Measurements from ENCODE around the gene FFAR3. TPM values are rescaled to one million over a fixed set of nuclear protein-coding genes. Genes with fewer than 3 reads are reported as not detected.
"Not testable (repeated sequence)": the region's sequence is repeated elsewhere in the genome, so short reads cannot be mapped to it uniquely, and the experiment has no call there.

FFAR3 gene
- total RNA-seq, 1 donor: 0.73 TPM

- H3K9me3 ChIP-seq (ENCODE audit: low read depth, low read length): peaks cover 6% of the 10 kb centered on the region
- H3K4me3 ChIP-seq (ENCODE audit: low read length): no peak within 1 kb of the TSS
- H3K27me3 ChIP-seq (ENCODE audit: insufficient read depth, low read length): peaks cover 5% of the 10 kb centered on the region
- H3K4me1 ChIP-seq (ENCODE audit: insufficient read depth, low read length): no peaks in the 10 kb centered on the region
These were observed 12.5 kb downstream of the FFAR3 start, which contains the start of gene GPR42 for GRCh38 chr19:35370722-35371121. GPR42 (plus strand) TSS chr19:35371068; CDS start chr19:35371360, 292 bp downstream.

GRCh38 chr19:35373492-35373891 is 15.2 kb downstream of the FFAR3 start:
- Histone ChIP-seq H3K4me3 (ENCODE audit: low read length) (no peak overlapping the region), H3K27me3 (ENCODE audit: insufficient read depth, low read length) (peaks cover 3% of the 10 kb centered on the region), H3K4me1 (ENCODE audit: insufficient read depth, low read length) (no peaks in the 10 kb centered on the region), H3K9me3 (ENCODE audit: low read depth, low read length) (peaks cover 6% of the 10 kb centered on the region)

- not testable (repeated sequence) for H3K9me3 ChIP-seq (ENCODE audit: low read depth, low read length); H3K4me3 ChIP-seq (ENCODE audit: low read length); H3K27me3 ChIP-seq (ENCODE audit: insufficient read depth, low read length); H3K4me1 ChIP-seq (ENCODE audit: insufficient read depth, low read length)
These were observed 15.8 kb downstream of the FFAR3 start for GRCh38 chr19:35374031-35374430.

GRCh38 chr19:35375505-35376307 is 17.4 kb downstream of the FFAR3 start:
- H3K4me3 ChIP-seq (ENCODE audit: low read length): no peak overlapping the region
- H3K27me3 ChIP-seq (ENCODE audit: insufficient read depth, low read length): no peaks in the 10 kb centered on the region
- H3K9me3 ChIP-seq (ENCODE audit: low read depth, low read length): no peaks in the 10 kb centered on the region
- H3K4me1 ChIP-seq (ENCODE audit: insufficient read depth, low read length): no peaks in the 10 kb centered on the region

- no peaks in the 10 kb centered on the region for H3K9me3 ChIP-seq (ENCODE audit: low read depth, low read length)
- no peak overlapping the region for H3K4me3 ChIP-seq (ENCODE audit: low read length)
- no peaks in the 10 kb centered on the region for H3K4me1 ChIP-seq (ENCODE audit: insufficient read depth, low read length)
- no peaks in the 10 kb centered on the region for H3K27me3 ChIP-seq (ENCODE audit: insufficient read depth, low read length)
These were observed 19.4 kb downstream of the FFAR3 start for GRCh38 chr19:35377656-35378055.

GRCh38 chr19:35378356-35378755 is 20.1 kb downstream of the FFAR3 start:
- H3K4me3 ChIP-seq (ENCODE audit: low read length): no peak overlapping the region
- H3K4me1 ChIP-seq (ENCODE audit: insufficient read depth, low read length): no peaks in the 10 kb centered on the region
- H3K27me3 ChIP-seq (ENCODE audit: insufficient read depth, low read length): no peaks in the 10 kb centered on the region
- no peaks in the 10 kb centered on the region for H3K9me3 ChIP-seq (ENCODE audit: low read depth, low read length)

GRCh38 chr19:35379545-35379944 is 21.3 kb downstream of the FFAR3 start:
- H3K4me3 ChIP-seq (ENCODE audit: low read length); H3K27me3 ChIP-seq (ENCODE audit: insufficient read depth, low read length); H3K4me1 ChIP-seq (ENCODE audit: insufficient read depth, low read length); H3K9me3 ChIP-seq (ENCODE audit: low read depth, low read length): not testable (repeated sequence)

GRCh38 chr19:35379992-35380391 is 21.7 kb downstream of the FFAR3 start:
- no peaks in the 10 kb centered on the region for H3K4me1 ChIP-seq (ENCODE audit: insufficient read depth, low read length)
- no peak overlapping the region for H3K4me3 ChIP-seq (ENCODE audit: low read length)
- no peaks in the 10 kb centered on the region for H3K9me3 ChIP-seq (ENCODE audit: low read depth, low read length)
- H3K27me3 ChIP-seq (ENCODE audit: insufficient read depth, low read length): no peaks in the 10 kb centered on the region

- Histone ChIP-seq H3K9me3 (ENCODE audit: low read depth, low read length) (no peaks in the 10 kb centered on the region), H3K4me1 (ENCODE audit: insufficient read depth, low read length) (no peaks in the 10 kb centered on the region), H3K27me3 (ENCODE audit: insufficient read depth, low read length) (no peaks in the 10 kb centered on the region), H3K4me3 (ENCODE audit: low read length) (no peak overlapping the region)
These were observed 22.3 kb downstream of the FFAR3 start for GRCh38 chr19:35380450-35381124.

GRCh38 chr19:35381318-35381717 is 23.1 kb downstream of the FFAR3 start:
- Histone ChIP-seq H3K4me1 (ENCODE audit: insufficient read depth, low read length) (no peaks in the 10 kb centered on the region), H3K9me3 (ENCODE audit: low read depth, low read length) (no peaks in the 10 kb centered on the region), H3K4me3 (ENCODE audit: low read length) (no peak overlapping the region), H3K27me3 (ENCODE audit: insufficient read depth, low read length) (no peaks in the 10 kb centered on the region)

- H3K27me3 ChIP-seq (ENCODE audit: insufficient read depth, low read length): no peaks in the 10 kb centered on the region
- H3K4me1 ChIP-seq (ENCODE audit: insufficient read depth, low read length): no peaks in the 10 kb centered on the region
- no peaks in the 10 kb centered on the region for H3K9me3 ChIP-seq (ENCODE audit: low read depth, low read length)
These were observed 23.7 kb downstream of the FFAR3 start for GRCh38 chr19:35381926-35382325.

GRCh38 chr19:35383536-35383935 is 25.3 kb downstream of the FFAR3 start:
- H3K4me1 ChIP-seq (ENCODE audit: insufficient read depth, low read length): no peaks in the 10 kb centered on the region
- no peaks in the 10 kb centered on the region for H3K27me3 ChIP-seq (ENCODE audit: insufficient read depth, low read length)
- H3K4me3 ChIP-seq (ENCODE audit: low read length): no peak overlapping the region
- no peaks in the 10 kb centered on the region for H3K9me3 ChIP-seq (ENCODE audit: low read depth, low read length)

More at GRCh38 chr19:35381926-35382325, 23.7 kb downstream of the FFAR3 start:
- no peak overlapping the region for H3K4me3 ChIP-seq (ENCODE audit: low read length)

- Histone ChIP-seq H3K9me3 (ENCODE audit: low read depth, low read length) (no peaks in the 10 kb centered on the region), H3K4me3 (ENCODE audit: low read length) (no peak overlapping the region), H3K27me3 (ENCODE audit: insufficient read depth, low read length) (no peaks in the 10 kb centered on the region), H3K4me1 (ENCODE audit: insufficient read depth, low read length) (no peaks in the 10 kb centered on the region)
These were observed 30.2 kb downstream of the FFAR3 start for GRCh38 chr19:35388277-35389054.

- Histone ChIP-seq H3K4me3 (ENCODE audit: low read length) (no peak overlapping the region), H3K9me3 (ENCODE audit: low read depth, low read length) (no peaks in the 10 kb centered on the region), H3K4me1 (ENCODE audit: insufficient read depth, low read length) (no peaks in the 10 kb centered on the region)
These were observed 31.1 kb downstream of the FFAR3 start for GRCh38 chr19:35389192-35389861.

More at GRCh38 chr19:35389192-35389861, 31.1 kb downstream of the FFAR3 start:
- no peaks in the 10 kb centered on the region for H3K27me3 ChIP-seq (ENCODE audit: insufficient read depth, low read length)

All from mononuclear cell (primary cell).